Choroid plexus epithelial cell (primary cell): ENCODE results near the gene DNAJC25.

Experiments used
- DNase-seq: peaks from one replicate; pipeline ENCODE4 v3.0.0-alpha.2; 2010; ENCODE audit warnings: low read depth
- H3K4me3 ChIP-seq: 2 replicates; pipeline ENCODE4 v1.5.1; 2011; ENCODE audit warnings: low read depth, mild to moderate bottlenecking, control low read depth, low read length, moderate library complexity
- CTCF ChIP-seq: conservative IDR thresholded peaks from 2 replicates; pipeline ENCODE4 v1.5.1; 2011; ENCODE audit warnings: low read depth, mild to moderate bottlenecking, control low read depth, inconsistent platforms, low read length, moderate library complexity

Gene DNAJC25

GRCh38 chr9:111627260-111627963 lies 3.7 kb upstream of the DNAJC25 start:
- TF ChIP-seq CTCF, result no peak
- no peak for DNase-seq
- H3K4me3 ChIP-seq, result no peak overlapping the region

GRCh38 chr9:111628411-111628810 lies 2.7 kb upstream of the DNAJC25 start:
- no peak for DNase-seq
- TF ChIP-seq CTCF, result no peak
- no peak overlapping the region for H3K4me3 ChIP-seq

- no peak for DNase-seq
- TF ChIP-seq CTCF, result no peak
- H3K4me3 ChIP-seq, result peak overlapping the region; percentile 97
These were observed 761 bp upstream of the DNAJC25 start for GRCh38 chr9:111630182-111630963.

GRCh38 chr9:111630964-111631213 lies 245 bp upstream of the DNAJC25 start:
- no peak for TF ChIP-seq CTCF
- no peak for DNase-seq
- H3K4me3 ChIP-seq, result peak overlapping the region; percentile 97

- TF ChIP-seq CTCF, result no peak
- peak; percentile 11 for DNase-seq
These were observed 926 bp downstream of the DNAJC25 start for GRCh38 chr9:111632060-111632459.

GRCh38 chr9:111632695-111633388 lies 1.7 kb downstream of the DNAJC25 start:
- no peak for DNase-seq
- H3K4me3 ChIP-seq, result peak overlapping the region; percentile 97
- no peak for TF ChIP-seq CTCF

More at GRCh38 chr9:111632060-111632459, 926 bp downstream of the DNAJC25 start:
- peak overlapping the region; percentile 97 for H3K4me3 ChIP-seq

GRCh38 chr9:111633389-111633736 lies 2.2 kb downstream of the DNAJC25 start:
- H3K4me3 ChIP-seq, result no peak overlapping the region
- TF ChIP-seq CTCF, result no peak
- DNase-seq, result no peak
